SW480 (cell line): Measurements from ENCODE around the gene IL36G.

Source experiments
- DNase-seq: peaks from one replicate; pipeline ENCODE4 v3.0.0-alpha.2; 2016; ENCODE audit warnings: low spot score

The IL36G gene

DNA sequence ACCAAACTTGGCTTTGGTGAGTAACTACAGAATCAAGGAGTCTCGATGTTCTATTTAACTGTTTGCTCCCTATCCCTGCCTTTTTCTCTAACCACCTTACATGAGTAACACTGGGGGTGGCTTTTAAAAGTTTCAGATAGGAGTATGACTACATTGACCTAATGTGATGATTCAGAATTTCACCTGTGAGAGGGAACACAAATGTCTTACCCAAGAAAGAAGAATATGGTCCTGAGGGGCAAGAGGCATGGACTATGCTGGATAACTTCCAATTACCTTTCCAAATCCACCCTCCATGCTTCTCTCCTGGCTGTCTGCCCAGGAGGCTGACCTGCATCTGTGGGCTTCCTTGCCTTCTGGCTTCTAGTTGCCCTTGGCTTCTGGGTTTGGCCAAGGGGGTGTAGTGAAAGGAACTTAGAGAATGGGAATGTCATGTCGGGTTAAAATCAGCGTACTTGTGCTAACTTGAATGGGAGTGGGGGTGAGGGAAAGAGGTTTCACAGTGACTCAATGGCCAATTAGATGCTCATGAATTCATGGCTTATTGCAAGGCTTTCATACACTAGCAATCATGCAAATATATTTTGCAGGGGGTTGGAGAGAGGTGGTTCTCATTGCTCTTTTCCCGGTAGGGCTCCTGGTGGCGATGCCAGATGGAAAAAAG lies 5.3 kb upstream of the IL36G start:
- no peak for DNase-seq

DNA sequence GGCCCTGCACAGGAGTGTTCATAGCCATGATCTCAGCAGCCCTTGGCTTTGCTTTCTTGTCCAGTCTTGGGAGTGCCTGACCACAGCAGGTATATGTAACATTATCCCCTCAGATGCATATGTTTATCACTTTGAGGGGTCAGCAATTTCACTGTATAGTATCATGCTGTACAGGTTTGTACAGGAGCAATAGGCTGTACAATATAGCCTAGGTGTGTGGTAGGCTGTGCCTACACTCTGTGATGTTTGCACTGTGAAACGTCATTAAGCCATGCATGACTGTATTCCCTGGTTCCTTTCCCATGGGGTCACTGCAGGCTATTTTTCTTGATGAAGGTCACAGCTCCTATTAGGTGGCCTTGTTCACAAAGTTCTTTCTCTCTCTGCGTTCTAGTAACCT lies 4.7 kb upstream of the IL36G start:
- no peak for DNase-seq

DNA sequence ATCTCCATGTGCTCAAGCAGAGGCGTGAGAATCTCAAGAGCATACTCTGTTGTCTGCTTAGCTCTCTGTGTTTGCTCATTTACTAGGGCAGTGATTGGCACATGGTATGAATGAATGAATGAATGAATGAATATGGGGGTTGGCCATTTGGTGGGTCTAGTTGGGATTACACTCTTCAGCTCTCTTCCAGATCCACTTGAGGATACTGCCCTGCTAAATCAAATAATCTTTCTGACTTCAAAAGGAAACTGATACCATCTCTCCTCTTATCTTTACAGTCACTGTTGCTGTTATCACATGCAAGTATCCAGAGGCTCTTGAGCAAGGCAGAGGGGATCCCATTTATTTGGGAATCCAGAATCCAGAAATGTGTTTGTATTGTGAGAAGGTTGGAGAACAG lies 1.9 kb downstream of the IL36G start:
- DNase-seq: no peak

DNA sequence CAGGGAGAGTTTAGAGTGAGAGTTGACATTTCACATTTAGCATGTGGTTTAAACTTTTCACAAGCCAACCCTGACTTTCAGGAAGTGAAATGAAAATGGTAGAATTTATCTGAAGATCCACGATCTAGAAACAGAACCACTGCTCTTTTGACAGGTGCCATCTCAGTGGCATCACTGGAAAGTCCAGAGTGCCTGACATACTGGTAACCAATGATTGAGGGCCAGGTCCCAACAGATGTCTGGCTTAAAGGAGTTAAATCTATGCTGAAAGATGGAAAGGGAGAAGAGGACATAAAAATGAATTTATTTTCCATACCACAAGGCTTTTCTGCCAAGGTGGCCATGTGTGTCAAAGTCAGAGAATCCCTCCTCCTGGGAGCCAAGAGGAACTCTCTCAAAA lies 2.7 kb downstream of the IL36G start:
- DNase-seq: no peak

DNA sequence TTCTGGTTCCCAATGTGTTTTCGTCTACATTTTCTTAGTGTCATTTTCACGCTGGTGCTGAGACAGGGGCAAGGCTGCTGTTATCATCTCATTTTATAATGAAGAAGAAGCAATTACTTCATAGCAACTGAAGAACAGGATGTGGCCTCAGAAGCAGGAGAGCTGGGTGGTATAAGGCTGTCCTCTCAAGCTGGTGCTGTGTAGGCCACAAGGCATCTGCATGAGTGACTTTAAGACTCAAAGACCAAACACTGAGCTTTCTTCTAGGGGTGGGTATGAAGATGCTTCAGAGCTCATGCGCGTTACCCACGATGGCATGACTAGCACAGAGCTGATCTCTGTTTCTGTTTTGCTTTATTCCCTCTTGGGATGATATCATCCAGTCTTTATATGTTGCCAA lies 7.3 kb downstream of the IL36G start:
- no peak for DNase-seq

DNA sequence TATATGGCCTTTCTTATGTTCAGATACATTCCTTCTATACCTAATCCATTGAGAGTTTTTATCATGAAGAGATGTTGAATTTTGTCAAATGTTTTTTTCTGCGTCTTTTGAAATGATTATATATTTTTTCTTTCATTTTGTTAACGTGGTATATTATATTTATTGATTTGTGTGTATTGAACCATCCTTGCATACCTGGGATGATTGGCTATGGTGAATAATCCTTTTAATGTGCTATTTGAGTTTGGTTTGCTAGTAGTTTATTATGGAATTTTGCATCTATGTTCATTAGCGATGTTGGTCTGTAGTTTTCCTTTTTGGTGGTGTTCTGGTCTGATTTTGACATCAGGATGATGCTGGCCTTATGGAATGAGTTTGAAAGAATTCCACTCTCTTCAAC lies 11.8 kb downstream of the IL36G start:
- no peak for DNase-seq

DNA sequence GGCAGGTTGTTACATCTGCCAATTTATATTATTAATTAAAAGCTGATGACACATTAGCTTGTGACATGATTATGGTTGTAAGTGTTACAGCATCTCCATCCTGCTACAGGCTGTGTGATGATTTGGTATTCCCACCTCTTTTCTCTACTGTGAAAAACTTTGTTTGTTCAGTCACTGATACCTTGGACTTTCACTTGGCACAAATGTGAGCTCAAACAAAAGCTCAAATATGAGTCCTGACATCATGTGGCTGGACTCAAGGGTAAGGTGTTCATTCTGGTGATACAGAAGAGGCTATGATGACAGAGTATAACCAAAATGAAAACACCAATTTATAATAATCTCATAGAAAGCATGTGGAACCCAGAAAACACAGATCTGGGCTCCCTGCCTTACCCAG lies 16.0 kb downstream of the IL36G start:
- DNase-seq: no peak

DNA sequence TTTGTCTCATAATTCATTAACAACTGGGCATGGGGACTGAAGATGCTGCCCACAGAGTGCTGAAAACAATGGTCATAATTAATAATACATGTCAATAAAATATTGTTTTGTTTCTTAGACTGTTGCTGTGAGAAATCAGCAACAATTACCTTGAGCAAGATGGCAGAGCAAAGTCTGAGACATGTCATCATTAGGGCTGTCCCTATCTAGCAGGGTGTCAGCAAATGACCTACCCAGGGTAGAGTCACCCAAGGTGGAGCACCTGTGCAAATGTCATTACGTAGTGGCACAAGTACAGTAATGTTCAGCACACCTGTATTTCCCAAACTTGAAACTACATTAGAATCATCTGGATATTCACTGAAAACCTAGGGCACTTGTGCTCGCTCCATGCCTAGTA lies 16.8 kb downstream of the IL36G start:
- DNase-seq: no peak

DNA sequence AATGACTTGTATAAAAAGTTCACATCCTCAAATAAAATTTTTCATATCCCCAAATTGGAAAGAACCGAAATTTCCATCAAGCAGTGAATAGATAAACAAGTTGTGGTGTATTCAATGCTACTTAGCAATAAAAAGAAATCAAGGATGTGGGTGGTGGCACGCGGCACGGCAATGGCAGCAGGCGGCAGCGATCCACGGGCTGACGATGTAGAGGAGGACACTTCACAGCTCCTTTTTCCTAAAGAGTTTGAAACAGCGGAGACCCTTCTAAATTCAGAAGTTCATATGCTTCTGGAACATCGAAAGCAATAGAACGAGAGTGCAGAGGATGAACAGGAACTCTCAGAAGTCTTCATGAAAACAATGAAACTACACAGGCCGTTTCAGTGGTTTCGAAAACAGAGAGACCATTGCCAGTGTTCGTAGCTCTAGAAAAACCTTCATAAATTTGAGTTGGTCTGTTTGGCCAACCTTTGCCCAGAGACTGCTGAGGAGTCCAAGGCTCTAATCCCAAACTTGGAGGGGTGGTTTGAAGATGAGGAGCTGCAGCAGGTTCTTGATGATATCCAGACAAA lies 17.6 kb downstream of the IL36G start:
- no peak for DNase-seq

DNA sequence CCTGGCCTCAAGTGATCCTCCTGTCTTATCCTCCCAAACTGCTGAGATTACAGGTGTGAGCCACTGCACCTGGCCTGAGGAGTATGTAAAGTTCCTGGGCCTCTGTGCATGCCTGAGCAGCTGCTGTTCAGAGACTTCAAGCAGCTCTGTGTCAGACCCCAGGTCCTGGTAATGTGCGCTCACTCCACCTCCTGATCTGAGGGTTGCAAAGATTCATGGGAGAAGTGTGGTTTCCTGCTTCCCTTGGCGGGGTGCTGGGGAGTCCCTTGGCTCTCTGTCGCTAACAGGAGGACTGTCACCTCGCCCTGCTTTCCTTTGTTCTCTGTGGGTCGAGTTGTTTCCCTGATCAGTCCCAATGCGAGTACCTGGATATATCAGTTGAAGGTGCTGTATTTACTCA lies 18.8 kb downstream of the IL36G start:
- no peak for DNase-seq

DNA sequence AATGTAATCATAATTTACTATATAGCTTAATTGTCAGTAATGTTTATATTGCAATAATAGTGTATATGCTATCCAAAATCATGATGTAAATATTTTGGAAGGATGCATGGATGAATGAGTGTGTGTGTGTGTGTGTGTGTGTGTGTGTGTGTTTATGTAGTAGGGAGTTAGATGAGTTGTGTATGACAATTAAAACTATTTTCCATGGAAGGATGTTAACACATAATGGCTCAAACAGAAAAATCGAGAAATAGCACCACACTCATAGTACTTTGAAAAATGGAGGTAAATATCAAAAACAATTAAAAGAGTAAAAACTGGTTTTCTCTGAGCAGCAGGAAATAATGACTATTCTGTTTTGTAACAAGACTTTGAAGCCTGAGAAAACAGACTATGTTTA lies 19.3 kb downstream of the IL36G start:
- DNase-seq: no peak

DNA sequence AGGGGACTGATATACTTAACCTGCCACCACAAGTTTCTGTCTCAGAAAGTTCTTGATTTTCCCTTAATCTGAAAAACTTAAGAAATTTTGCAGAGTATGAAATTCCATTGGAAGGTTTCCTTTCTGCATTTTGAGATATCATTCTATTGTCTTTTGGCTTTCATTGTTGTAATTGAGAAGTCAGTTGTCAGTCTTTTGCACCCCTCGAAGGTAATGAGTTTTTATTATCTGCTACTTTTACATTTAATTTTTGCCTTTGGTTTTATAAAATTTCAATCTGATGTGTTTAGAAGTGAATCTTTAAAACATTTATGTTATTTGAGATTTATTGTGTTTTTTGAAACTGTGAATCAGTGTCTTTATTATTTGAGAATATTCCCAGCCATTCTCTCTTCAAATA lies 22.6 kb downstream of the IL36G start:
- DNase-seq: peak; percentile 9

DNA sequence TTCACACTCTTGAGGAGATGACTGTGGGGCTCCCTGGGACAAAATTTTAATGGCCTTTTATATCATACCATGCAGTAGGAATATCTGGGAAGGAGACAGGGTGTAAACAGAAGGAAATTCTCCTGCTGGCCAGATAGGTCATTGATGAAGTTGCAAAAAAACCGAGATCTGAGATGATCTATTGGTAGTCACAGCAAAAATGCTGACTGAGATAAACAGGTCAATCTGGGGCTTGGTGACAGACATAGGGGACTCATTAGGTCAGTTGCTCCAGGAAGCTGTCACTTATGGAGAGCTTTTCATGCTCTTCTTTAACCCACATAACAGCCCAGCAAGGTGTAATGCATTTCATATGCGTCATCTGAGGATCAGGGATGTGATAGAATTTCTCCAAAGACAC lies 24.9 kb downstream of the IL36G start:
- no peak for DNase-seq

DNA sequence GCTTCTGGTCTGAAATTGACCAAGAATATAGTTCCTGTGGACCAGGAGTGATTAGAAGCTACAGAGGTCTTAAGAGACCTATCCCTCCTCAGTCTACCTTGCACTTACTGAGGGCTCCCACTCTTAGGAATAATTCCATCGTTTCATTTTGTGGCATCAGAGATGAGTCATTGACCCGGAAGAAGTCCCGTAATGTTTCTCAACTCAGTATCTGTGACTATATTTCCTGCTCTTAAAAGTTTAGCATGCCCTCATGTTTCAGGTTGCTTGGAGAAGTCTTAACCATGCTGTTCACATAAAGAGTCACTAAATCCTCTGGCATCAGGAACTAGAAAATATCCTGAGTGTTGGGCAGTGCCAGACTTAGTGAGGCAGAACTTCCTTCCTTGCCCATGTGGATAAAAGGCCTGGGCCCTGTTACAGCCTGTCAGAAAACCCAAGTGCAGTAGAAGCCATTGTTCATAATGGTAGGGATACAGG lies 27.3 kb downstream of the IL36G start, which contains the start of gene IL36A:
Gene IL36A (plus strand): TSS at position 430 of the 480 bp plus-strand sequence. CDS start 413 bp downstream, outside the sequence.
- DNase-seq: no peak

DNA sequence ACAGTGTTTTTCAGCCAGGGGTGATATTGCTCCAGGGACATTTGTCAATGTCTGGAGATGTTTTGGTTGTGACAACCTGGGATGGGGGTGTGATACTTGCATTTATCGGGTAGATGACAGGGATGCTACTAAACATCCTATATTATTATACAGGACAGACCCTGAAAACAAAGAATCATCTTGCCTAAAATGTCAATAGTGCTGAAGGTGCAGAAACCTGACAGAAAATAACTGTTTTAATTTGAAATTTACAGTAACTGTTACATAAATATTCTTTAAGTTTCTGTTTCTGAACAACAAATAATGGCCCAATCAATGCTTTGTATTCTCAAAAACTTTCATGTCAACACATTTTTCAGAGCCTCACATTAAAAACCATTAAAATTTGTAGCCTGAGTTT lies 29.4 kb downstream of the IL36G start:
- DNase-seq: no peak

DNA sequence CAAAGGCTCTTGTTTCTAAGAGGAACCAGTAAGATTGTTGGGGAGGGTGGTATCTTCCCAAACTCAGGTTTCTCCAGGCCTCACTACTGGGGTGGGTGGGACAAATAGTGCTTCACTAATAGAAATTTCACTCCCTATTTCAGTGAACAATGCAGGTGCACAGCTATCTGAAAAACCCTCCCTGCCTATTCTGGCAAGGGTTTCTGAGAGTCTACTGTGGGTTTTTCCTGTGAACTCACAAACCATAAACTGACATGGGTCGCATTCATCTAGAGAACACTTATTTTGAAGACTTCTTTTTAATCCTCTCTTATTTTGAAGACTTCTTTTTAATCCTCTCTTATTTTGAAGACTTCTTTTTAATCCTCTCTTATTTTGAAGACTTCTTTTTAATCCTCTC lies 31.8 kb downstream of the IL36G start:
- no peak for DNase-seq

DNA sequence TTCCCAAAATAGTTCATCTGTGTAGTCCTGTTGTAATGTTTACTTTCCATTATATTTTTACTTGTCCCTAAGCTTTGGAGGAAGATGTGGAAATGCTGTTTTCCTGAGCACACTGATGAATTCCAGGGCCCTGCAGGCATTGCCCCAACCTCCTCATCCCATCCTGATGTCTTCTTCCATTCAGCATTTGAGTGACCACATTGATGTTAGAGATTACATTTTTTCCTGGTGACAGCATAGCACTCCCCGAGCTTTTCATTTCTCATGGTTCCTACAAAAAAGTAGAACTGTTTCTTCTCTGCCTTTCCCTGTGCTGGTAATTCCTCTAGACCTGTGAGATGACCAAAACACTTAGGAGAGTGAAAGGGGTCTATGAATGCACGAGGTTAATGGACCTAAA lies 32.3 kb downstream of the IL36G start:
- DNase-seq: no peak

DNA sequence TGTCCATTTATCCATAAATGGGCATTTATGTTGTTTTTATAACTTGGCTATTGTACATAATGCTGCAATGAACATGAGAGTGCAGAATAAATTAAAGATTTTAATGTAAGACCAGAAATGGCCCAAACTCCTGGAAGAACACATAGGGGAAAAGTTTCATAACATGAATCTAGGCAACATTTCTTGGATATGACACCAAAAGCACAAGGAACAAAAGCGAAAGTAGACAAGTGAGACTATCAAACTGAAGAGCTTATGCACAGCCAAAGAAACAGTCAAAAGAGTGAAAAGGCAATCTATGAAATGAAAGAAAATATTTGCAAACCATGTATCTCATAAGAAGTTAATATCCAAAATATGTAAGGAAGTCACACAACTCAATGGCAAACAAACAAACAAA lies 33.3 kb downstream of the IL36G start:
- no peak for DNase-seq

DNA sequence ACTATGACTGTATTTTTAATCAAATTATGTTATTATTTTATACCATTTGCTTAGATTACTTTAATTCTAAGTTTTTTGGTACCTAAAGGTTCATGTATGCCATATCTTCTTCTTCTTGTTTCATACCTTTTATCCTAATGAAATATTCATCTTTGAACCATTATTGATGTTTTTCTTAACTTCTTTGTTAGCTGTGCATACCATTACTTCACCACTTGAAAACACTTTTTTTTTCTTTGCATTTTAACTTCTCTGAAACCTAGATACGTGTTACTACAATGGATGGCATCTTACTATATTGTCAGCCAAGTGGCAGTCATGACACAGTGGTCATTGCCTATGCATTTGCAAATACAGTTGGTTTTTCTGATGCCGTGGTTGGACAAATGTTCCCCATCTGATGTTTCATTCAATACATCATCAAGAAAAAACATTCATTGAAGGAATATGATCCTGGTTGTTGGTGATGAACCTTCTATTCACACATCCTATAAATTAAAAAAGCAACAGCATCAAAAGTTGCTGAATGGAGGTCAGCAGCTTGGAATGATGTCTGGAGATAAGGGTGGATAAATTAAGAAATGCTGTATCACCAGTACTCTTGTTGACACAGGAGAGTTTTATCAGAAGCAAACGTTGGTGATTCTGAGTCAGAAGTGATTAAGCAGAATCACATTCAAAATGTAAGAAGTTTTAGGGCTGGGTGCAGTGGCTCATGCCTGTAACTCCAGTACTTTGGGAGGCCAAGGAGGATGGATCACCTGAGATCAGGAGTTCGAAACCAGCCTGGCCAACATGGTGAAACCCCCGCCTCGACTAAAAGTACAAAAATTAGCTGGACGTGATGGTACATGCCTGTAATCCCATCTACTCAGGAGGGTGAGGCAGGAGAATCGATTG lies 34.9 kb downstream of the IL36G start:
- no peak for DNase-seq

DNA sequence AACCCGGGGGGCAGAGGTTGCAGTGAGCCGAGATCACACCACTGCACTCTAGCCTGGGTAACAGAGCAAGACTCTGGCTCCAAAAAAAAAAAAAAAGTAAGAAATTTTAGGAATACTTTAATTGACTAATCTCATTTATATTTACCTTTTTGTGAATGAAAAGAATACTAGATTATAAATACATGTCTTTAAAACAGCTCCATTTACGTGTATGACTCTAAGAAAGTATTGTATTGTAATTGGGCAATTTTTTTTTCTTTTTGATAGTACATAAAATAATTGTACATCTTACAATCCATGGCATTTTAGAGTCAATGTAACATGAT lies 35.5 kb downstream of the IL36G start:
- no peak for DNase-seq

DNA sequence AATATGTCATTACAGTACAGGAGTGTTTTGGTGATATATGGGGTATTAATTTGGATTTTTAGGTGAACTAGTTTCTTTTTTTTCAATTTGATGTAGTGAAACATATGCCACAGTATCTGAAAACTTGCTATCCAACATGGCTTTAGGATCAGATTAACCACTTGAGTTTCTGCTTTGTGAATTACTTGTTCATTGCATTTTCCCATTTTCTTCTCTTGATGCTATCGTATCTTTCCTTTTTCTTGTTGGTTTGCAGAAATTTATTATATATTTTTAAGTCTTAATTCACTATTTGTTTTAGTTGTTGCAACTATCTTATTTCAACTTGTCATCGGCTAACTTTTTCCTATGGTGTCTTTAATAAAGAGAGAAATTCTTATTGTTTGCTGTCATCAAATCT lies 36.3 kb downstream of the IL36G start:
- DNase-seq: no peak

DNA sequence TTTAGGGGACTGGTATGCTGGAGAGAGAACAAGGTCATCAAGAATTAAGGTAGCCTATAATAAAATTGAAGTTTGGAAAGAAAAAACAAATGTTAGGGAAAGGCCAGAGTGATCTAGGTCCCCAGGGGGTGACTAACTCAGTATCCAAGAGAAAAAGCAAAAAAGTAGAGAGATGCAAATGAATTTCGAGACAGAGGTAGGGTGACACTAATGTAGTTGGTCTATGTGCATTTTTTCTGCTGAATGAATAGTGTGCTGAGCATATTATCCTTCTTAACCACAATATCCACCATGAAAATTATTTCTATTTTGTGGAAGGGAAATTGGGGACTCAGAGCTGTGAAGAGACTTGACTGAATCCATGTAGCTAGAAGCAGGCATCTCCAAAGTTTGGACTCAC lies 37.2 kb downstream of the IL36G start:
- DNase-seq: no peak

DNA sequence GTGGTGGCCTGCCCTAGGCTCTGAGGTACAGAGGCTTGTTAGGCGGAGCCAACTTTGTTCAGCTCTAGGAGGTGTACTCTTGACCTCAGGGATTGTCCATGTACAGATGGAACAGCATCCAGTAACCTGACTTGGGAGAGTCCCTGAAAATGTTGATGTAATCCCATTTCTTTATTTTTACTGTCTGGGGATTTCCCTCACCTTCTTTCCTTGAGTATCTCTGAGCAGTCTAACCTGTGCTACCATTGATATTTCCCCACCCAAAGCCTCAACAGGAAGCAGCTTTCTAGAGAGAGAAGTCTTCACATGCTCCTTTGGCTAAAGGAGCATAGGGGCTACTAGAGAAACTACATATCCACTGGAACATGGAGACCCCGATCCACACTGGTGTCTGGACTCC lies 37.8 kb downstream of the IL36G start:
- DNase-seq: no peak
